CD14-positive monocyte (primary cell): ENCODE measurements around the gene SBK2. TPM values are rescaled to one million over a fixed set of nuclear protein-coding genes. Genes with fewer than 3 reads are reported as not detected.

Experiments
- DNase-seq, 3 donors: peaks; one replicate each; pipeline ENCODE4 v3.0.0-alpha.2; 2011 to 2022
- H2AFZ ChIP-seq: 2 replicates; pipeline ENCODE4 v1.6.0; 2012; ENCODE audit warnings: mild to moderate bottlenecking, low read depth, low read length, inconsistent platforms; ENCODE audit not compliant: insufficient read depth, poor library complexity, severe bottlenecking
- H3K27ac ChIP-seq, 2 donors: 1 replicate in 1 of 2; 2 replicates in 1 of 2; pipeline ENCODE4 v1.5.1; 2012 to 2013; ENCODE audit warnings: low read length in 2 of 2, control low read depth in 1 of 2, inconsistent platforms in 1 of 2, low read depth in 1 of 2, mild to moderate bottlenecking in 1 of 2
- H3K27me3 ChIP-seq, 2 donors: one replicate each; pipeline versions ENCODE4 v1.6.0 to v1.6.1; 2011 to 2013; ENCODE audit warnings: low read length in 2 of 2; ENCODE audit not compliant: control insufficient read depth in 2 of 2, insufficient read depth in 2 of 2
- H3K36me3 ChIP-seq, 2 donors: replicated peaks in 1 of 2; 1 replicate in 1 of 2; 2 replicates in 1 of 2; pipeline versions ENCODE4 v1.5.1 to v1.6.1; 2012 to 2013; ENCODE audit warnings: low read length in 2 of 2, control low read depth in 1 of 2, inconsistent platforms in 1 of 2, mild to moderate bottlenecking in 1 of 2; ENCODE audit not compliant: insufficient read depth in 2 of 2, control insufficient read depth in 1 of 2
- H3K4me1 ChIP-seq, 2 donors: 1 replicate in 1 of 2; 2 replicates in 1 of 2; pipeline versions ENCODE4 v1.5.1 to v1.6.1; 2012 to 2013; ENCODE audit warnings: low read length in 2 of 2, control low read depth in 1 of 2, inconsistent platforms in 1 of 2, mild to moderate bottlenecking in 1 of 2, moderate library complexity in 1 of 2; ENCODE audit not compliant: insufficient read depth in 2 of 2, control insufficient read depth in 1 of 2
- H3K4me2 ChIP-seq: replicated peaks from 2 replicates; pipeline ENCODE3; 2012; ENCODE audit warnings: low read length, moderate library complexity, mild to moderate bottlenecking; ENCODE audit not compliant: poor library complexity, severe bottlenecking; ENCODE audit errors: extremely low read depth
- H3K4me3 ChIP-seq, 3 experiments: fragments of 200-600 bp in 1 of 3; sonication (generic) in 1 of 3; replicated peaks in 1 of 3; 1 replicate in 2 of 3; 2 replicates in 1 of 3; pipeline ENCODE4 v1.5.1; 2011 to 2013; ENCODE audit warnings: low read length in 3 of 3, mild to moderate bottlenecking in 3 of 3, control low read depth in 2 of 3, low read depth in 2 of 3, inconsistent platforms in 1 of 3, moderate library complexity in 1 of 3
- H3K79me2 ChIP-seq: 2 replicates; pipeline ENCODE4 v1.6.0; 2012; ENCODE audit warnings: mild to moderate bottlenecking, control low read depth, inconsistent platforms, low read length, moderate library complexity; ENCODE audit not compliant: insufficient read depth
- H3K9ac ChIP-seq: 2 replicates; pipeline ENCODE4 v1.6.0; 2017; ENCODE audit warnings: low read length, mild to moderate bottlenecking; ENCODE audit not compliant: insufficient read depth, poor library complexity, severe bottlenecking
- H3K9me3 ChIP-seq, 2 donors: replicated peaks in 1 of 2; 1 replicate in 1 of 2; 2 replicates in 1 of 2; pipeline versions ENCODE4 v1.5.1 to v1.6.1; 2012 to 2013; ENCODE audit warnings: low read length in 2 of 2, control low read depth in 1 of 2; ENCODE audit not compliant: control insufficient read depth in 1 of 2, insufficient read depth in 1 of 2
- H4K20me1 ChIP-seq: 2 replicates; pipeline ENCODE4 v1.6.0; 2012; ENCODE audit warnings: mild to moderate bottlenecking, low read length, control low read depth, moderate library complexity; ENCODE audit not compliant: insufficient read depth
- H3K27ac Mint-ChIP-seq, 7 donors: one replicate each; pipeline ENCODE4 v1.8.0; 2020; ENCODE audit warnings: mild to moderate bottlenecking in 7 of 7, mixed read lengths in 7 of 7, moderate library complexity in 6 of 7, inconsistent platforms in 2 of 7
- H3K27me3 Mint-ChIP-seq, 3 donors: one replicate each; pipeline ENCODE4 v1.8.0; 2021 to 2022; ENCODE audit warnings: low read depth in 3 of 3, mild to moderate bottlenecking in 3 of 3, mixed read lengths in 3 of 3, moderate library complexity in 3 of 3, inconsistent platforms in 1 of 3
- H3K36me3 Mint-ChIP-seq, 2 donors: one replicate each; pipeline ENCODE4 v1.8.0; 2020; ENCODE audit warnings: mixed read lengths in 2 of 2, inconsistent platforms in 1 of 2, mild to moderate bottlenecking in 1 of 2
- H3K4me1 Mint-ChIP-seq: one replicate; pipeline ENCODE4 v1.8.0; 2020; ENCODE audit warnings: mild to moderate bottlenecking, mixed read lengths
- H3K4me3 Mint-ChIP-seq, 2 donors: one replicate each; pipeline ENCODE4 v1.8.0; 2020; ENCODE audit warnings: mild to moderate bottlenecking in 2 of 2, mixed read lengths in 2 of 2, moderate library complexity in 1 of 2
- H3K9me3 Mint-ChIP-seq, 7 donors: one replicate each; pipeline ENCODE4 v1.8.0; 2020 to 2022; ENCODE audit warnings: mixed read lengths in 7 of 7, mild to moderate bottlenecking in 6 of 7, moderate library complexity in 6 of 7, inconsistent platforms in 2 of 7
- CTCF ChIP-seq: fragments of 200-600 bp; IDR thresholded peaks from one replicate; pipeline ENCODE4 v1.8.0; 2022; ENCODE audit warnings: antibody characterized with exemption, mild to moderate bottlenecking
- WGBS: methylation state at CpG from one replicate; pipeline ENCODE4 v1.1.5; 2013; ENCODE audit warnings: missing lambda C conversion rate; ENCODE audit not compliant: insufficient coverage; 5-methylcytosine and 5-hydroxymethylcytosine counted together
- intact Hi-C, 2 donors: fragments of 100-400 bp; cut with micrococcal nuclease; formaldehyde crosslinking; loops; one replicate each; pipeline versions ENCODE4 v1.15.0 to v1.15.1; 2023
- polyA plus RNA-seq, 3 donors: library from polyadenylated mRNA; depleted of rRNA in 1 of 3; unstranded in 2 of 3; stranded (reverse) in 1 of 3; fragments of 300-500 nt in 2 of 3; fragments of >200 nt in 1 of 3; fragmentation: Illumina TruSeq in 2 of 3; gene quantifications; 1 replicate in 2 of 3; 2 replicates in 1 of 3; pipeline ENCODE4 v1.2.3, GENCODE V29; 2012 to 2021

SBK2 gene
- polyA plus RNA-seq, 3 donors = not detected

GRCh38 chr19:55567708-55568328, 30.9 kb upstream of the SBK2 start:
- no peaks in the 10 kb centered on the region for H3K4me1 ChIP-seq
- H3K4me3 Mint-ChIP-seq = no peak overlapping the region
- H3K27ac Mint-ChIP-seq = no peak overlapping the region
- no peak overlapping the region for H2AFZ ChIP-seq
- H3K4me1 Mint-ChIP-seq = no peaks in the 10 kb centered on the region
- H3K79me2 ChIP-seq = no peaks in the 10 kb centered on the region
- intact Hi-C loops = no loop called here
- H3K27me3 ChIP-seq = no peaks in the 10 kb centered on the region
- no peaks in the 10 kb centered on the region for H3K36me3 ChIP-seq
- no peak for TF ChIP-seq CTCF
- peaks cover 0 to 7% (median 0%) of the 10 kb centered on the region in 7 donors for H3K9me3 Mint-ChIP-seq
- H3K9ac ChIP-seq = no peak overlapping the region
- H3K4me2 ChIP-seq = no peak overlapping the region
- no peak overlapping the region for H3K4me3 ChIP-seq
- DNase-seq = no peak
- H3K9me3 ChIP-seq = no peaks in the 10 kb centered on the region
- no peak overlapping the region for H3K27ac ChIP-seq
- H4K20me1 ChIP-seq = no peaks in the 10 kb centered on the region
- H3K36me3 Mint-ChIP-seq = no peaks in the 10 kb centered on the region
- H3K27me3 Mint-ChIP-seq = peaks cover 4 to 7% (median 6%) of the 10 kb centered on the region in 3 donors

- Histone ChIP-seq H2AFZ (no peak overlapping the region), H3K4me2 (no peak overlapping the region), H4K20me1 (no peaks in the 10 kb centered on the region), H3K36me3 (no peaks in the 10 kb centered on the region), H3K79me2 (no peaks in the 10 kb centered on the region), H3K4me1 (no peaks in the 10 kb centered on the region), H3K9me3 (no peaks in the 10 kb centered on the region), H3K4me3 (no peak overlapping the region), H3K27ac (no peak overlapping the region), H3K27me3 (no peaks in the 10 kb centered on the region), H3K9ac (no peak overlapping the region)
- intact Hi-C loops = no loop called here
- Mint-ChIP-seq H3K4me3 (no peak overlapping the region), H3K9me3 (peaks cover 0 to 7% (median 0%) of the 10 kb centered on the region in 7 donors), H3K4me1 (no peaks in the 10 kb centered on the region), H3K36me3 (no peaks in the 10 kb centered on the region), H3K27me3 (peaks cover 4 to 7% (median 6%) of the 10 kb centered on the region in 3 donors), H3K27ac (no peak overlapping the region)
- no peak for DNase-seq
- no peak for TF ChIP-seq CTCF
- WGBS = 67% methylated on average over 6 of the region's 9 CpGs
Observed at GRCh38 chr19:55566823-55567222, 29.9 kb upstream of the SBK2 start.
